Choroid plexus epithelial cell (primary cell): ENCODE measurements around the gene GUCY1A1.

ENCODE experiments used
- DNase-seq: peaks from one replicate; pipeline ENCODE4 v3.0.0-alpha.2; 2010; ENCODE audit warnings: low read depth
- H3K4me3 ChIP-seq: 2 replicates; pipeline ENCODE4 v1.5.1; 2011; ENCODE audit warnings: low read depth, mild to moderate bottlenecking, control low read depth, low read length, moderate library complexity
- TF ChIP-seq, protein P1 (sequence below): conservative IDR thresholded peaks from 2 replicates; pipeline ENCODE4 v1.5.1; 2011; ENCODE audit warnings: low read depth, mild to moderate bottlenecking, control low read depth, inconsistent platforms, low read length, moderate library complexity

The GUCY1A1 gene

DNA sequence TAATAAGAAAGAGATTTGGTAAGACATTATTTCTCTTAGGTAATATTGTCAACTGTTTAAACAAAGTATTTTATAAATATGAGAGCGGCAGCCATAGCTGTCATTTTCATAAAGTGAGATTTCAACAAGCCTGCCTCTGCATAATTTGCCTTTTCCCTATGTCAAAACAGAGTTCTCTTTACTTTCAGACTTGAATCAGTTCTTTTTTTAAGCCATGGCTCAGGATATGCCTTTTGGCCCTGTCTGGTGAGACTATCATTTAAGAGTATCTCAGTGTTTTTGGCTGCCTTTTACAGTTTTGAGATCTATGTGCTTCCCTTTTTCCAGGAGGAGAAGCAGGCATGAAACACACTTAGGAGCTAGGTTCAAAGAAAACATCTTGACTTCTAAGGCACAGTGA is 7.5 kb upstream of the GUCY1A1 start:
- DNase-seq, result no peak
- TF ChIP-seq, protein P1, sequence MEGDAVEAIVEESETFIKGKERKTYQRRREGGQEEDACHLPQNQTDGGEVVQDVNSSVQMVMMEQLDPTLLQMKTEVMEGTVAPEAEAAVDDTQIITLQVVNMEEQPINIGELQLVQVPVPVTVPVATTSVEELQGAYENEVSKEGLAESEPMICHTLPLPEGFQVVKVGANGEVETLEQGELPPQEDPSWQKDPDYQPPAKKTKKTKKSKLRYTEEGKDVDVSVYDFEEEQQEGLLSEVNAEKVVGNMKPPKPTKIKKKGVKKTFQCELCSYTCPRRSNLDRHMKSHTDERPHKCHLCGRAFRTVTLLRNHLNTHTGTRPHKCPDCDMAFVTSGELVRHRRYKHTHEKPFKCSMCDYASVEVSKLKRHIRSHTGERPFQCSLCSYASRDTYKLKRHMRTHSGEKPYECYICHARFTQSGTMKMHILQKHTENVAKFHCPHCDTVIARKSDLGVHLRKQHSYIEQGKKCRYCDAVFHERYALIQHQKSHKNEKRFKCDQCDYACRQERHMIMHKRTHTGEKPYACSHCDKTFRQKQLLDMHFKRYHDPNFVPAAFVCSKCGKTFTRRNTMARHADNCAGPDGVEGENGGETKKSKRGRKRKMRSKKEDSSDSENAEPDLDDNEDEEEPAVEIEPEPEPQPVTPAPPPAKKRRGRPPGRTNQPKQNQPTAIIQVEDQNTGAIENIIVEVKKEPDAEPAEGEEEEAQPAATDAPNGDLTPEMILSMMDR, result no peak

DNA sequence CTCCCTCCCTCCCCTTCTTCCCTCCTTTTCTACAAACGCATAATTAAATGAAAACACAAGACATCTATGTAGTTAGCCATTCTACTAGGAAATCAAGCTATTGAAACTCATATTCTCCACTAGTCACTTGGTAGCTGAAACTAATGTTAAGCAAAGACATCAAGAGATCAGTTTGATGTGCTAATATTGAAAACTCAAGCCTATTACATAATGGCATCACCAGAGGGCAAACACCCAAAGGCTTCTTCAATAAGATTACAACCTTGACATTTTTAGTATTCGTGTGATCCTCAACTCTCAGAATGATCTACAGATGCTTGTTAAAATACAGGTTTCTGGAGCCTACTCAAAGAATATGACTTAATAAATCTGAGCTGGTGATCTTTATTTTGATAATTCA is 6.2 kb upstream of the GUCY1A1 start:
- TF ChIP-seq, protein P1, result no peak
- H3K4me3 ChIP-seq, result no peak overlapping the region
- DNase-seq, result no peak

More for the DNA sequence above, 7.5 kb upstream of the GUCY1A1 start:
- H3K4me3 ChIP-seq, result no peak overlapping the region

DNA sequence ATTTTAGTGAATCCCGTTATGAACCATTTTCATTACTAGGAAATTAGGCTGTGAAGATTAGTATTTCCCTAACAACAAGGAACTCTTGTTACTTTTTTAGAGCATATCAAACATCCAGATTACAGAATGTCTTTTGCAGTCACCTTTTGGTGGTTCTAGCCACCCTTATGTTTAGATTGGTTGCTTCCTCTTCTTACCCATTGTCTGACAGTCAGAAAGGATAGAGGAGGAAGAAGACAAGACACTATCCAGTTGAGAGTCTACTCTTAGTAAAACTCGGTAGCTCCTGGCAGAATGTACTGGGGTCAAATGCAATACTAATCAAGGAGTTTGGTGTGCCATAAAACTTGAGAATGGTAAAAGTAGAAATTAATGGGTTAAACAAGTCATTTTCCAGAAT is 1.6 kb upstream of the GUCY1A1 start:
- TF ChIP-seq, protein P1, result no peak
- H3K4me3 ChIP-seq, result no peak overlapping the region
- DNase-seq, result no peak

DNA sequence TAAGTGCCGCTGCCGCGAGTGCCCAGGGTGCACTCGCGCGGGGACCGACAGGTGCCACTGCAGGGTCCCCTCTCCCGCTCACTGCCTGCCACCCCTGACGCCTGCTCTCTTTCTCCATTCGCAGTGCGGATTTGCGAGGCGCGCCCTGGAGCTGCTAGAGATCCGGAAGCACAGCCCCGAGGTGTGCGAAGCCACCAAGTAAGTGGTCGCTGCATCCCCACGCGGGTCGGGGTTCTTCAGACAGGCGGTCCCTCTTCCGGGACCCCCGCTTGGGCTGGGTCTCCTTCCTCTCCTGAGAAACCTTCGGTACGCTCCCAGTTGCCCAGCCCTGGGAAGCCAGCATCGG is 547 bp downstream of the GUCY1A1 start:
- peak overlapping the region; percentile 42 for H3K4me3 ChIP-seq
- TF ChIP-seq, protein P1, result no peak
- DNase-seq, result peak; percentile 18

DNA sequence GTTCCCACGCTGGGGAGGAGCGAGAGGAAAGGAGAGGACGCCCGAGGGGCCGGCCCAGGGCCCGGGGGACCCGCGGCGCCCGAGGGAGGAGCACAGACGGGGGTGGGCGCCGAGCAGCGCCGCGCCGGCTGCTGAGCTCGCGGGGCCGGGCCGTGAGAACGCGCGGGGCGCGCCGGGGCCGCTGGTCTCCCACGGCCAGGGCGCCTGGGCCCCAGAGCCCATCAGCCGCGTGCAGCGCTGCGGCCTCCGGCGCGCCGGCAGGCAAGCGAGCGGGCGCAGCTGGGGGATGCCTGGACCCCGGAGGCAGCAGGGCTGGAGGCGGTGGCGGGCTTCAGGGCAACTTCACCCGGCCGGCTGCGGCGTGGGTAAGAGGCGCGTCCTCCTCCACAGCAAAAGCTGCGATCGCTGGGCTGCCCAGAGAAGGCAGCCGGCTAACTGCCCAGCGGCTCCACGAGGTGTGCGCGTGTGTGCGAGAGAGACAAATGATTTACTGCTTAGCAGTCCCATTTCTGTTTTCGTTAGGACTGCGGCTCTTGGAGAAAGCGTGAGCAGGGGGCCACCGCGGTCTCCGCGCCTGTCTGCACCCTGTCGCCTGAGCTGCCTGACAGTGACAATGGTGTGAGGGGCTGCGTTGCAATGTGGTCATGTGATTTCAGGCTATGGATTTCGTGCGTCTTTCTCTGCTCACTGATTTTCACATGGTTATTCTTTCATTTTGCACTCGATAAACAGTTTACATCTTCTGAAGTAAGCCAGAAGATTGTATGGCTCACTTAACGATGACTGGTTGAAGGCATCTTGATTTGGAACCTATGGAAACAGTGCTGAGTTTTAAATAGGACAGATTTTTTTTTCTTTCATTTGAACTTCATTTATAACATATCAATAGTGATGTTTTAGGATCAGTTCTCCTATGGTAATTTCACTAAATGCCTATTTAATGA is 1.2 kb downstream of the GUCY1A1 start:
- peak; percentile 53 for DNase-seq
- TF ChIP-seq, protein P1, result no peak
- peak overlapping the region; percentile 42 for H3K4me3 ChIP-seq

DNA sequence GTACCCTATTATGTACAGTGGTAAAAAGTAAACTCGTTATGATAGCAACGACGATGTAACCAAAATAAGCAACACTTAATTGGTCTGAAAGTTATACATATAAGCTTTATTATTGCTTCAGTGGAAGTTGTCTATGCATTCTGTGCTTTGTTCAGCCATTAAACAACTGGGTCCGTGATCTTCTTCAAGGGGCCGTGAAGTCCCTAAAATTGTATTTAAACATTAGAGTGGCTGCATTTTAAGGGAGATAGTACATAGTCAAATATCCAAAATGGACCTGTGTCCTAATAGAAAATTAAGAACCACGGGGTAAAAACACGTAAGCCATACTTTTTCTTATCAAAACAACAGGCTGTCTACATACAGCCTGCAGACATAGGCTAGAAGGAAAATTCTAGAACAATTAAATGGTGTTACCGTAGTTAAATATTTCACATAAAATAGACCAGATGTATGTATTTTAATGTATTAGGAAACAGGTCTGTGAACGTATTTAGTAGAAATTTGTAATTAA is 2.1 kb downstream of the GUCY1A1 start:
- no peak for DNase-seq
- no peak overlapping the region for H3K4me3 ChIP-seq
- TF ChIP-seq, protein P1, result no peak
